Keratinocyte (primary cell): Measurements from ENCODE around the gene PLEKHF1.

Experiments used
- EZH2 ChIP-seq: IDR thresholded peaks from one replicate; pipeline ENCODE4 v1.6.1; 2012; ENCODE audit warnings: inconsistent platforms, mild to moderate bottlenecking, low read length, moderate library complexity
- TF ChIP-seq, protein P1 (sequence below), 3 experiments: IDR thresholded peaks in 1 of 3; conservative IDR thresholded peaks in 1 of 3; optimal IDR thresholded peaks in 1 of 3; 2 replicates in 2 of 3; 3 replicates in 1 of 3; pipeline versions ENCODE3 to v1.5.1; 2011; ENCODE audit warnings: low read length in 3 of 3, mild to moderate bottlenecking in 3 of 3, moderate library complexity in 2 of 3, control low read depth in 1 of 3, inconsistent platforms in 1 of 3; ENCODE audit not compliant: insufficient read depth in 2 of 3; ENCODE audit errors: extremely low read depth in 1 of 3

DNA sequence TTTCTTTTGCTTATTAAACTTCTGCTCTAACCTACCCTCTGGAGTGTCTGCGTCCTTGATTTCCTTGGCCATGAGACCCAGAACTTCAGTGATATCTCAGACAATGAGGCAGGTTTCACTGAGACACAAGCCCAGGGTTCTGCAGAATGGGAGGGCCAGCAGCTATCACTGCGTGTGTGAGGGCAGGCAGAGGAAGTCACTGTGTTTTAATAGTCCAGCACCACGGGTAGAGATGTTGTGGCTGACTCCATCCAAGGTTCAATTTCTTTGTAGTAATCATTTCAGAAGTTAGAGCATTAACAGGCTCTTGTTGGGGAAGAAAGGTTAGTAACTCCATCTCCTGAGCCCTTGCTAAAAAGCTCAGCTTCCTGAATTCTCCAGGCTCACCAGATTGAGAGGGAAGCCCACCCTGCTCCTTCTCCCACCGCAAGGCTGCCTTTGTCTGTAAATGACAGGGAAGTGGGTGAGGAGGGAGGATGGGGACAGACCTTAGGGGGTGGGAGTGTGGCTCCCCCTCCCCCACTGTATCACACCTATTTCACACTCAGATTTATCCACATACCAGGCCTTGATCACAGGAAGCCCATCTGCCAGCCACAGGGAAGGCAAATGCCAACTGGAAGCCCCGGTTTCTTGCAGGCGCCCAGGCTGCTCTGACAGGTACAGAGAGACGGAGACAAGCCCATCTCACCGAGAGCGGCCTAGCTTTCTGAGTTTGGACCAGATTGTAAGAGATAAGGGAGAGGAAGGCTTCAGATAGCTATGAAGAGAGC lies 47.7 kb downstream of the PLEKHF1 start:
- no peak for TF ChIP-seq EZH2
- TF ChIP-seq, protein P1, sequence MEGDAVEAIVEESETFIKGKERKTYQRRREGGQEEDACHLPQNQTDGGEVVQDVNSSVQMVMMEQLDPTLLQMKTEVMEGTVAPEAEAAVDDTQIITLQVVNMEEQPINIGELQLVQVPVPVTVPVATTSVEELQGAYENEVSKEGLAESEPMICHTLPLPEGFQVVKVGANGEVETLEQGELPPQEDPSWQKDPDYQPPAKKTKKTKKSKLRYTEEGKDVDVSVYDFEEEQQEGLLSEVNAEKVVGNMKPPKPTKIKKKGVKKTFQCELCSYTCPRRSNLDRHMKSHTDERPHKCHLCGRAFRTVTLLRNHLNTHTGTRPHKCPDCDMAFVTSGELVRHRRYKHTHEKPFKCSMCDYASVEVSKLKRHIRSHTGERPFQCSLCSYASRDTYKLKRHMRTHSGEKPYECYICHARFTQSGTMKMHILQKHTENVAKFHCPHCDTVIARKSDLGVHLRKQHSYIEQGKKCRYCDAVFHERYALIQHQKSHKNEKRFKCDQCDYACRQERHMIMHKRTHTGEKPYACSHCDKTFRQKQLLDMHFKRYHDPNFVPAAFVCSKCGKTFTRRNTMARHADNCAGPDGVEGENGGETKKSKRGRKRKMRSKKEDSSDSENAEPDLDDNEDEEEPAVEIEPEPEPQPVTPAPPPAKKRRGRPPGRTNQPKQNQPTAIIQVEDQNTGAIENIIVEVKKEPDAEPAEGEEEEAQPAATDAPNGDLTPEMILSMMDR (optimal IDR thresholded peaks at IDR 0.05 in 1 of 3, IDR thresholded peaks at IDR 0.05 in 1 of 3, conservative IDR thresholded peaks at IDR 0.05 in 1 of 3; ENCODE audit: extremely low read depth in 1 of 3, insufficient read depth in 2 of 3, low read length in 3 of 3): no peak
